ENCODE results near the gene ZCCHC24.

Gene ZCCHC24

GRCh38 chr10:79445161-79445976 lies at the start of gene ZCCHC24:
Gene ZCCHC24 (minus strand): TSS chr10:79445624. CDS start chr10:79445440, 184 bp downstream.
- DNase-seq = peak; percentile 98

- no peak for DNase-seq
Observed at GRCh38 chr10:79493806-79494205, 48.4 kb upstream of the ZCCHC24 start.

- DNase-seq = no peak
Observed at GRCh38 chr10:79492839-79493238, 47.4 kb upstream of the ZCCHC24 start.

GRCh38 chr10:79492256-79492655 lies 46.8 kb upstream of the ZCCHC24 start:
- DNase-seq = no peak

GRCh38 chr10:79491143-79491835 lies 45.9 kb upstream of the ZCCHC24 start:
- no peak for DNase-seq

- DNase-seq = no peak
Observed at GRCh38 chr10:79490400-79491142, 45.1 kb upstream of the ZCCHC24 start.

GRCh38 chr10:79488870-79489269 lies 43.4 kb upstream of the ZCCHC24 start:
- DNase-seq = no peak

- no peak for DNase-seq
Observed at GRCh38 chr10:79488336-79488735, 42.9 kb upstream of the ZCCHC24 start.

- DNase-seq = peak; percentile 36
Observed at GRCh38 chr10:79487296-79488194, 42.1 kb upstream of the ZCCHC24 start.

- no peak for DNase-seq
Observed at GRCh38 chr10:79484476-79484875, 39.1 kb upstream of the ZCCHC24 start.

- no peak for DNase-seq
Observed at GRCh38 chr10:79483948-79484347, 38.5 kb upstream of the ZCCHC24 start.

GRCh38 chr10:79483299-79483698 lies 37.9 kb upstream of the ZCCHC24 start:
- DNase-seq = no peak

GRCh38 chr10:79482741-79483140 lies 37.3 kb upstream of the ZCCHC24 start:
- no peak for DNase-seq

- no peak for DNase-seq
Observed at GRCh38 chr10:79482304-79482703, 36.9 kb upstream of the ZCCHC24 start.

GRCh38 chr10:79479283-79479909 lies 34.0 kb upstream of the ZCCHC24 start:
- no peak for DNase-seq

- no peak for DNase-seq
Observed at GRCh38 chr10:79477456-79477855, 32.0 kb upstream of the ZCCHC24 start.

- no peak for DNase-seq
Observed at GRCh38 chr10:79476645-79477044, 31.2 kb upstream of the ZCCHC24 start.

GRCh38 chr10:79475877-79476276 lies 30.5 kb upstream of the ZCCHC24 start:
- no peak for DNase-seq

- DNase-seq = no peak
Observed at GRCh38 chr10:79475119-79475653, 29.8 kb upstream of the ZCCHC24 start.

GRCh38 chr10:79473496-79474095 lies 28.2 kb upstream of the ZCCHC24 start:
- DNase-seq = no peak

- no peak for DNase-seq
Observed at GRCh38 chr10:79472951-79473350, 27.5 kb upstream of the ZCCHC24 start.

Data from CD4-positive, alpha-beta T cell treated with Interleukin-17A for 1 hour (primary cell).